Measurements from ENCODE around the gene BTBD18.
A peak's percentile ranks its signal among the peaks of the same experiment; 100 is the strongest.
"Not testable (repeated sequence)": the region's sequence is repeated elsewhere in the genome, so short reads cannot be mapped to it uniquely, and the experiment has no call there.

BTBD18 gene

DNA sequence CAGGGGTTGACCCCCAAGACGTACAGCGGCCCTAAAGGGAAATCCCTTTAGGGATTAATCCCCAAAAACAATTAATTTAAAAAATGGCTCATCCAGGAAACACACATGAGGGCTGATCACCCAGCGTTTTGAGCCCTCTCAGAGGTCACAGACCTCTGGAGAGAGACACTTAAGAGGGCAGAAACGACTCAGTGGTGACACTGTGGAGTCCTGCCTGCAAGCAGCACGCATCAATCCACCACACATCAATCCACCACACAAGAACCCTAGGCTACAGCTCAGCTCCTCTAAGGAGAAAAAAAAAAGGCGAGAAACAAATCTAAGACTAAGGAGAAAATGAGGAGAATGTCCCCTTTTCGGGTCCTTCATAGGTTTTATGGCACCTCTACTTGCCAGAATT is 22.8 kb downstream of the BTBD18 start:
- DNase-seq: no peak

DNA sequence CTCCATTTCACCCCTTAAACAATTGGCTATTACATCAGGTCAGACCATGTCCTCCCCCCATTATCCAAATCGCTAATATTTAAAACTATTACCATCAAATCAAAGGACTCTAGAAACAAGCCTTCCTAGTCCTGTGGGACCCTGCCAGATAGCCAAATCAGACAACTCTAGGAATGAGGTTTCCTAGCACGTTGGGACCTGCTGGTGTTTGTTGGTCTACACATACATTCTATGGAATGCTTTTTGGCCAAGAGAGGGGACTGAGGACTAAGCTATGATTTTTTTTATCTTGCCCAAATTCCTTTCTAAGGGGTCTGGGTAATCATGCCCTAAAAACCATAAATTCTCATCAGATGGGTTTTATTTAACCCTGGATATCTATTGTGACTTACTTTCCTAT is 24.4 kb downstream of the BTBD18 start:
- DNase-seq: no peak

DNA sequence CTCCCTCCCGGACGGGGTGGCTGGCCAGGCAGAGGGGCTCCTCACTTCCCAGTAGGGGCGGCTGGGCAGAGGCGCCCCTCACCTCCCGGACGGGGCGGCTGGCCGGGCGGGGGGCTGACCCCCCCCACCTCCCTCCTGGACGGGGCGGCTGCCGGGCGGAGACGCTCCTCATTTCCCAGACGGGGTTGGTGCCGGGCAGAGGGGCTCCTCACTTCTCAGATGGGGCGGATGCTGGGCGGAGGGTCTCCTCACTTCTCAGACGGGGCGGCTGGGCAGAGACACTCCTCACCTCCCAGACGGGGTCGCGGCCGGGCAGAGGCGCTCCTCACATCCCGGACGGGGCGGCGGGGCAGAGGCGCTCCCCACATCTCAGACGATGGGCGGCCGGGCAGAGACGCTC is 34.9 kb downstream of the BTBD18 start:
- not testable (repeated sequence) for DNase-seq

DNA sequence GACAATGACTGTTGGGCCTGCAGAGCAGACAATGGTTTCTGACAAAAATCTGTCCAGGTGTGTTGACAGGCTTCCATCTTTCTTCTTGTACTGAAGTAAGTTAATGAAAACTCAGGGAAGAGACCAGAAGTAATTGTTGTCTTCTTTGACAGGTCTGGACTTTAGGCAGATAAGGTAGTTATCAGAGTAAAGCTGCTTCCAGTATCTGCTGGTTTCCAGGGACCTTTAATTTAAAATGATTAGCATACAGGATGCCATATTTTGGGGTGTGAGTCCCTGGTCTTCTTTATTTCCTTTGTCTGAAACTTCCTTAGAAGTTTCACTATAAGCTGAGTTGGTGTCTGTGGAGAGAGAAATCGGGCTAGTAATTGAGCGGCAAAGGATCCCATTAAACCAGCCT is 37.8 kb downstream of the BTBD18 start:
- no peak for DNase-seq

DNA sequence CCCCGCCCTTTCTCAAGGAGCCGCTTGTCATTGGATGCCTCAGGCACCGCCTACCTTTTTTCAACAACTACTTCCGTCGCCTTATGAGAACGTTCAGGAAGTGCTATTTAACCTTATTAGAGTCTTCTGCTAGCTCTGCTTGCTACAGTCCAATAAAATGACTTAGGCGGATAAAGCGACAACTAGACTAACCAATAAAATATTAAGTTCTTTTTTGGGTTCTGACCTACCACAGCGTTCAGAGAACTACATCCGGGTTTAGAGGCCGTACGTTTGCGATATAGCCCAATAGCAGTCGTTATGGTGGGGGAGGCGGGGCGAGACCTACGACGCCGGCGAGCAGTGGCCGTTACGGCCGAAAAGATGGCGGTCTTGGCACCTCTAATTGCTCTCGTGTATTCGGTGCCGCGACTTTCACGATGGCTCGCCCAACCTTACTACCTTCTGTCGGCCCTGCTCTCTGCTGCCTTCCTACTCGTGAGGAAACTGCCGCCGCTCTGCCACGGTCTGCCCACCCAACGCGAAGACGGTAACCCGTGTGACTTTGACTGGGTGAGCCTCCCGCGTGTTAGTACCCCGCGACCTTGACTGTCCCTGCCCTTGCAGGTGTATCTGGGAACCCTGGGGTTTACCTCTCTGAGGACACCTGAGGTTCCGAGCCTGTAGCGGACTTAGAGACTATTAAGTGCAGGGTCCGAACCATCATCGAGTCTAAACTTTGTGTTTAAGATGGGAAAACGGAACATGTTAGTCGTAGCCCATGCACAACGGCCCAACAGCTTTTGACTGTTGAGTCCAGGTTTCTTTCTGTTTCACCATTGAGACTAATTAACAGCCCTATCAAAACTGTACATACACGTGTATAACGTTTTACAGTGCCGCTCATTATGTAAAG is 39.1 kb downstream of the BTBD18 start, which contains the start of gene TMX2:
TSS of gene TMX2 (plus strand) at position 338 of the 895 bp plus-strand sequence. CDS start at position 364, 26 bp downstream.
- peak; percentile 93 for DNase-seq

DNA sequence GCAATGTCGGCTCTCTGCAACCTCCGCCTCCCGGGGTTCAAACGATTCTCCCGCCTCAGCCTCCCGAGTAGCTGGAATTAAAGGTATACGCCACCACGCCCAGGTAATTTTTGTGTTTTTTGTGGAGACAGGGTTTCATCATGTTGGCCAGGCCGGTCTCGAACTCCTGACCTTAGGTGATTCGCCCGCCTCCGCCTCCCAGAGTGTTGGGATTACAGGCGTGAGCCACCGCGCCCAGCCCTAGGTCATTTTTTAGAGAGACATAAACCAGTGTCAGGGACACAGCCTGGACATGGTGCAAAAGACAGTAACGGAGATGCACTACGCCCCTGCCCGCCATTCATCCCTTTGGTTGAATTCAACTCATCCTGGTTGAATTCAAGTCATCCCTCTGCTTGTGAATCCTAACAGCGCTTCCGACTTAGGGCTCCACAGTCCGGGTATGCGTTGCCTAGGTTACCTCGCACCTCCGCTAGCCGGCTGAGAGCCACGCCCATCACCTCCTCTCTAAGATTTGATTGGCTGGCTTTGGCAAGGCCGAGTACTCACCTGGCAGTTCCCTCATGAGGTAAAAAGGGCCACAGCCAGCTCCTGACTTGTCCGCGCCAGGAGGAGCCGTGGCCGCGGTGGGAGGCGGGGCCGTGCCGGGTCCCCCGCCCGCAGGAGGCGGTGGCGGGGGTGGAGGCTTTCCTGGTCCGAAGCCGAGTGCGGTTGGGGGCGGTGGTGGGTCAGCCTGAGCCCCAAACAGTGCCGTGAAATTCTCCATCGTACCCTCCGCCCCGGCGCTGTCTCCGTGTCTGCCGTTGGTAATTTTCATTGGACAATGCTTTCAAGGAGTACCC is 40.0 kb downstream of the BTBD18 start, which contains the start of gene MED19:
TSS of gene MED19 (minus strand) at position 802 of the 842 bp plus-strand sequence. CDS start at position 766, 36 bp downstream.
- DNase-seq: peak; percentile 78

DNA sequence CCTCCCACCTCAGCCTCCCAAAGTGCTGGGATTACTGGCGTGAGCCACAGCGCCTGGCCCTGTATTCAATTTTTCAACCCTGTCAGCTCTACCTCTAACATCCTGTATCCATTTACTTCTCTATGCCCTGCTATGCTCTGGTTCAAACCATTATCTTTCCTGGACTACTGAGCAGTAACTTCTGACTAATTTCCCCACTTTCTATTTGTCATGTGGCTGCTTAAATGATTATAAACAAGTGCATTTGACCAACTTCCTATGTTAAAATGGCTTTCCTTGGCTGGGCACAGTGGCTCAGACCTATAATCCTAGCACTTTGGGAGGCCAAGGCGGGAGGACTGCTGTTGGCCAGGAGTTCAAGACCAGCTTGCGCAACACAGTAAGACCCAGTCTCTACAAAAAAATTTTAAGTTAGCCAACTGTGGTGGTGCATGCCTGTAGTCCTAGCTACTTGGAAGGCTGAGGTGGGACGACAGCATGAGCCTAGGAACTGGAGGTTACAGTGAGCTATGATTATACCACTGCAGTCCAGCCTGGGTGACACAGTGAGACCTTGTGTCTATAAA is 41.7 kb downstream of the BTBD18 start:
- DNase-seq: no peak

DNA sequence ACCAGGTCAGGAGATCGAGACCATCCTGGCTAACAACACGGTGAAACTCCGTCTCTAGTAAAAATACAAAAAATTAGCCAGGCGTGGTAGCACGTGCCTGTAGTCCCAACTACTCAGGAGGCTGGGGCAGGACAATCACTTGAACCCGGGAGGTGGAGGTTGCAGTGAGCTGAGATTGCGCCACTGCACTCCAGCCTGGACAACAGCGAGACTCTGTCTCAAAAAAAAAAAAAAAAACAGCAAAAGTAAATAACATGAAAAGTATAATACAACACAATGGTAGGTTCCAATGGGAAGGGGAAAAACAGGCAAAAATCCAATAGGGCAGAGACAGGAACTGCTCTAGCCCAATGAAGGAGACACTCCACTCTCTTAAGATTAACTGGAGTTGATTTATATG is 46.2 kb downstream of the BTBD18 start:
- not testable (repeated sequence) for DNase-seq

DNA sequence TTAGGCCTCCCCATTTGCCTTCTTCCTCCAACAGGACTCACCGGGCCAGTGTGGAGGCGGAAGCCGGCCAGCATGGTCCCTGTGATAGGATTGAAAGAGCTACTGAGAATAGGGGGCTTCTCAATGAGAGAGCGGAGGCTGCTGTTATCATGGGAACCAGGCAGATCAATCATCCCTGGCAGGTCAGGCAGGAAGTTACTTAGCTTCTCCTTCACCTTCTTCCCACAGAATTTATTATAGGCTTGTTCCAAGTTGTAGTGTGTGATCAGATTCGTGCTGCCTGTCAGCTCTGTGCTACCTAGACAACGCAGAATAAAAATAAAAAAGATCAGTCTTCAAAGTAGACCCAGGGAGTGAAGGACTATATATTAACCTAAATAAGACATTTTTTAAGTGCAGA is 46.7 kb downstream of the BTBD18 start:
- no peak for DNase-seq

DNA sequence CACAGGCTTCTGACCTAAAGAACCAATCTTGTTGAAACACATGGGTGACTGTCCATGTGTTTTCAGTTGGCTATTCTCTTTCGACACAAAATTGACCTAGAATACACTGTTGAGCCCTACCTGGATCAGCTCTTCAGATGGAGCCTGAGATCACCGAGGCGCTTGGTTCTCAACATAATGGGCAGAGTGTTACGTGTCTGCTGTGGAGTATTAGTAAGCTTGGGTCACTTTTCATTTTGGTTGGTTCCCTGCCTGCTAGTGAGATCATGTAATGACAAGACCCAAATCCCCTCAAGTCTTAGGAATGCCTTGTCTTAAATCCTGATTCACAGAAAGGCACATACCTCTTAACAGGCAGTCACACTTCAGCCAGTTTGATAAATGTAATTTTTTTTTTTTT is 48.3 kb downstream of the BTBD18 start:
- no peak for DNase-seq

DNA sequence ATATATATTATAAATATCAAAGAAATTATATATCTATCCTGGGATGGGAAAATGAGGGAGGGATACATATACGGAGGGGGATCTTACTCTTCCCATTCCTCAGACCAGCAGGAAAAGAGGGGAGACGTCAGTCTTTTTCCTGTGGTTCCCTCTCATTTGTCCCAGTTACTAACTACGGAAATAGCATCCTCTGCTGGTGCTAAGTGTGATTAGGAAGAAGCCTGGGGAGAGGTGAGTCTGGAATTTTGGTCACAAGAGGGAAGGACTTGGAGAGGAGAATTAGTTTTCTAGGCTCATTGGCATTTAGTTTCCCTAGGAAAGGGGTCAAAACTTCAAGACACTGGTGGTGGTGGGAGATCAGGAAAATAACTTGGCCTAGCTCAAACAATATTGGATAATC is 51.2 kb downstream of the BTBD18 start:
- DNase-seq: no peak

DNA sequence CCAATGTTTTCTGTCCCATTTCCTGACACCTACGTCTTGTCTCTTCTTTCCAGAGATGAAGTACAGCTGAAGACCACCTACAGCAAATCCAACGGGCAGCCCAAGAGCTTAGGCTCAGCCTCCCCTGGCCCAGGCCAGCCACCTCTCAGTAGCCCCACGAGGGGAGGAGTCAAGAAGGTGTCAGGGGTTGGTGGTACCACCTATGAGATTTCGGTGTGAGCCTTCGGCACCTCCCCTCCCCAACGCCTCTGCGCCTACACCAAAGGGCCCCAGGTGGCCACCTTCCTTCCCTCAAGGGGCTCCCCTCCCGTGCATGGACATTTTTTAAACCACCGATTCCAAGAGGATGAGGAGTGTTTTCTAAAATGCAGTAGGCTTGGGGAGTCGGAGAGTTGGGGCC is 51.8 kb downstream of the BTBD18 start:
- DNase-seq: no peak

DNA sequence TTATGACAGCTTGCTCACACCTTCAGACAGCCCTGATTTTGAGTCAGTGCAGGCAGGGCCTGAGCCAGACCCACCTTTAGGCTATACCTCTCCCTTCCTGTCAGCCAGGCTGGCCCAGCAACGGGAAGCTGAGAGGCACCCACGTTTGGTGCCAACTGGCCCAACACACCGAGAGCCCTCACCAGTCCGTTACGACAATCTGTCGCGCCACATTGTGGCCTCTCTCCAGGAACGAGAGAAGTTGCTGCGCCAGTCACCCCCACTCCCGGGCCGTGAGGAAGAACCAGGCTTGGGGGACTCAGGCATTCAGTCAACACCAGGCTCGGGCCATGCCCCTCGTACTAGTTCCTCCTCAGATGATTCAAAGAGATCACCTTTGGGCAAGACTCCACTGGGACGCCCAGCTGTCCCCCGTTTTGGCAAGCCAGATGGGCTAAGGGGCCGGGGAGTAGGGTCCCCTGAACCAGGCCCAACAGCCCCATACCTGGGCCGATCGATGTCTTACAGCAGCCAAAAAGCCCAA is 52.7 kb downstream of the BTBD18 start:
- no peak for DNase-seq
